Mesenchymal stem cell (in vitro differentiated cells and primary cell): ENCODE data around the gene PLEKHG7.

Source experiments
- DNase-seq: peaks from one replicate; pipeline ENCODE4 v3.0.0-alpha.2; 2013
- H2AFZ ChIP-seq: one replicate; pipeline ENCODE4 v1.6.1; 2013; ENCODE audit warnings: low read depth, mild to moderate bottlenecking, control low read depth, inconsistent platforms, low read length, moderate library complexity
- H2AK5ac ChIP-seq: 2 replicates; pipeline ENCODE4 v1.6.1; 2013; ENCODE audit warnings: low read length, moderate library complexity, mild to moderate bottlenecking, inconsistent platforms; ENCODE audit not compliant: severe bottlenecking
- H2BK120ac ChIP-seq: one replicate; pipeline ENCODE4 v1.6.1; 2013; ENCODE audit warnings: low read depth, mild to moderate bottlenecking, inconsistent platforms, low read length, moderate library complexity
- H2BK12ac ChIP-seq, 2 experiments: one replicate each; pipeline ENCODE4 v1.6.1; 2013; ENCODE audit warnings: inconsistent platforms in 2 of 2, low read length in 2 of 2, mild to moderate bottlenecking in 2 of 2, moderate library complexity in 2 of 2, control low read depth in 1 of 2
- H2BK15ac ChIP-seq: one replicate; pipeline ENCODE4 v1.6.1; 2013; ENCODE audit warnings: mild to moderate bottlenecking, low read depth, inconsistent platforms; ENCODE audit not compliant: poor library complexity, severe bottlenecking
- H2BK5ac ChIP-seq: 2 replicates; pipeline ENCODE4 v1.6.1; 2013; ENCODE audit warnings: low read depth, mild to moderate bottlenecking, low read length, control low read depth, inconsistent platforms; ENCODE audit not compliant: poor library complexity, severe bottlenecking
- H3K14ac ChIP-seq, 2 experiments: one replicate each; pipeline ENCODE4 v1.6.1; 2013; ENCODE audit warnings: inconsistent platforms in 2 of 2, low read length in 2 of 2, control low read depth in 1 of 2, mild to moderate bottlenecking in 1 of 2, moderate library complexity in 1 of 2
- H3K18ac ChIP-seq, 2 experiments: one replicate each; pipeline ENCODE4 v1.6.1; 2013; ENCODE audit warnings: inconsistent platforms in 2 of 2, low read length in 2 of 2, control low read depth in 1 of 2, low read depth in 1 of 2, mild to moderate bottlenecking in 1 of 2
- H3K23ac ChIP-seq, 2 experiments: one replicate each; pipeline ENCODE4 v1.6.1; 2013; ENCODE audit warnings: inconsistent platforms in 2 of 2, low read length in 2 of 2, mild to moderate bottlenecking in 2 of 2, moderate library complexity in 2 of 2, control low read depth in 1 of 2
- H3K27ac ChIP-seq: 2 replicates; pipeline ENCODE4 v1.5.1; 2013; ENCODE audit warnings: mild to moderate bottlenecking, moderate library complexity, low read length, control low read depth, inconsistent platforms; ENCODE audit not compliant: poor library complexity, severe bottlenecking
- H3K27me3 ChIP-seq, 2 experiments: 2 replicates each; pipeline versions ENCODE4 v1.6.1 to v1.7.0; 2013; ENCODE audit warnings: low read length in 2 of 2, mild to moderate bottlenecking in 2 of 2, moderate library complexity in 2 of 2, control low read depth in 1 of 2, inconsistent platforms in 1 of 2; ENCODE audit not compliant: control insufficient read depth in 1 of 2, insufficient read depth in 1 of 2
- H3K36me3 ChIP-seq, 2 experiments: 2 replicates each; pipeline versions ENCODE4 v1.6.1 to v1.7.0; 2013; ENCODE audit warnings: low read length in 2 of 2, control low read depth in 1 of 2, inconsistent platforms in 1 of 2, low read depth in 1 of 2, mild to moderate bottlenecking in 1 of 2; ENCODE audit not compliant: insufficient read depth in 2 of 2, control insufficient read depth in 1 of 2
- H3K4ac ChIP-seq, 2 experiments: one replicate each; pipeline ENCODE4 v1.6.1; 2013; ENCODE audit warnings: inconsistent platforms in 2 of 2, low read length in 2 of 2, mild to moderate bottlenecking in 2 of 2, moderate library complexity in 2 of 2, control low read depth in 1 of 2, low read depth in 1 of 2
- H3K4me1 ChIP-seq: 2 replicates; pipeline ENCODE4 v1.6.1; 2013; ENCODE audit warnings: low read depth, low read length, control low read depth; ENCODE audit not compliant: control insufficient read depth, insufficient read depth
- H3K4me2 ChIP-seq: 2 replicates; pipeline ENCODE4 v1.6.1; 2013; ENCODE audit warnings: low read length, mild to moderate bottlenecking, inconsistent platforms; ENCODE audit not compliant: poor library complexity, severe bottlenecking
- H3K4me3 ChIP-seq, 2 experiments: 2 replicates each; pipeline versions ENCODE4 v1.5.1 to v1.7.0; 2013; ENCODE audit warnings: low read length in 2 of 2, mild to moderate bottlenecking in 2 of 2, control low read depth in 1 of 2, low read depth in 1 of 2; ENCODE audit not compliant: insufficient read depth in 1 of 2
- H3K79me1 ChIP-seq: replicated peaks from 2 replicates; pipeline ENCODE4 v1.6.1; 2013; ENCODE audit warnings: mild to moderate bottlenecking, control low read depth, low read length, inconsistent platforms; ENCODE audit not compliant: poor library complexity, severe bottlenecking
- H3K9ac ChIP-seq: 2 replicates; pipeline ENCODE4 v1.7.0; 2013; ENCODE audit warnings: mild to moderate bottlenecking, low read length, moderate library complexity
- H3K9me3 ChIP-seq: 2 replicates; pipeline ENCODE4 v1.7.0; 2013; ENCODE audit warnings: mild to moderate bottlenecking, low read length; ENCODE audit not compliant: control insufficient read depth
- H4K8ac ChIP-seq: one replicate; pipeline ENCODE4 v1.6.1; 2013; ENCODE audit warnings: inconsistent platforms, mild to moderate bottlenecking, low read length, moderate library complexity
- H4K91ac ChIP-seq: one replicate; pipeline ENCODE4 v1.6.1; 2013; ENCODE audit warnings: mild to moderate bottlenecking, low read length, inconsistent platforms
- WGBS: methylation state at CpG from one replicate; pipeline ENCODE4 v1.1.7; 2013; ENCODE audit warnings: mixed read lengths; 5-methylcytosine and 5-hydroxymethylcytosine counted together

PLEKHG7 gene

DNA sequence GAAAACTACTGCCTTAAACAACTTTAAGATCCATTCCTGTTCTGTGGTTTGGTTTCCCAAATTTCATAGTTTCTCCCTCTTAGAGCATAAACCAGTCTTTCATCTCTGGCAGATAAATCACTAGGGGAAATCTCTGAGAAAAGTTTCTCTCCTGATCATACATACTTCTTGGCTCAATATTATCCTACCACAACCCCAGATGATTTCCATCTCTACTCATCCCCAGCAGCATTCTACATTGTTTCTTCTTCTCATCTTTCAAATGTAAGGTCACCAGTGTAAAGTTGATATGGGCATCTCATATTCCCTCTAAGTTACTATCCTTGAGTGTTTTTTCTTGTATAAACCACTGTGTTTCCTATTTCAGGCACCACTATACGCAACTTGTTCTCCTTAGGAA is 45.9 kb upstream of the PLEKHG7 start:
- no peaks in the 10 kb centered on the region for H3K36me3 ChIP-seq
- no peaks in the 10 kb centered on the region for H3K9me3 ChIP-seq
- no peak overlapping the region for H2BK12ac ChIP-seq
- H3K4me1 ChIP-seq, result no peaks in the 10 kb centered on the region
- no peak overlapping the region for H3K27ac ChIP-seq
- no peak overlapping the region for H3K4me2 ChIP-seq
- H2AK5ac ChIP-seq, result no peak overlapping the region
- no peak overlapping the region for H2BK120ac ChIP-seq
- H3K14ac ChIP-seq, result no peak overlapping the region
- no peak overlapping the region for H3K18ac ChIP-seq
- H2BK5ac ChIP-seq, result no peak overlapping the region
- no peak for DNase-seq
- H2AFZ ChIP-seq, result no peak overlapping the region
- no peak overlapping the region for H4K8ac ChIP-seq
- no peak overlapping the region for H3K23ac ChIP-seq
- H3K27me3 ChIP-seq, result no peaks in the 10 kb centered on the region
- H4K91ac ChIP-seq, result no peak overlapping the region
- no peak overlapping the region for H2BK15ac ChIP-seq
- H3K4ac ChIP-seq, result no peak overlapping the region
- no peak overlapping the region for H3K4me3 ChIP-seq
- no peak overlapping the region for H3K9ac ChIP-seq
- H3K79me1 ChIP-seq, result no peaks in the 10 kb centered on the region
- no CpG with 5 or more reads among the region's 1 CpG for WGBS

DNA sequence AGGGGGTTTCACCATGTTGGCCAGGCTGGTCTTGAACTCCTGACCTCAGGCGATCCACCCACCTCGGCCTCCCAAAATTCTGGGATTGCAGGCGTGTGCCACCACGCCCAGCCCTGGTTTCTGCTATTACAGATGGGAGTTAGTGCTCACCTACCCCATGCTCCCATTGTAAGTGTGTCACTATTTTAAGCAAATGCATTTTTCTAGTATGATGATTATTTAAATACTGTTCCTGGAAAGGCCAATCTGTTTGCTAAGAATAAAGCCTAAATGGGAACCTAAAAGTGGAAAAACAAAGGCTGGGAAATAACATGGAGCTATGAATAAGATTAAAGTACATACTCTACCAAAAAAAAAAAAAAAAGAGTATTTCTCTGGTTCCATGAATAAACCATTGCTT is 45.0 kb upstream of the PLEKHG7 start:
- H3K4me3 ChIP-seq, result no peak overlapping the region

DNA sequence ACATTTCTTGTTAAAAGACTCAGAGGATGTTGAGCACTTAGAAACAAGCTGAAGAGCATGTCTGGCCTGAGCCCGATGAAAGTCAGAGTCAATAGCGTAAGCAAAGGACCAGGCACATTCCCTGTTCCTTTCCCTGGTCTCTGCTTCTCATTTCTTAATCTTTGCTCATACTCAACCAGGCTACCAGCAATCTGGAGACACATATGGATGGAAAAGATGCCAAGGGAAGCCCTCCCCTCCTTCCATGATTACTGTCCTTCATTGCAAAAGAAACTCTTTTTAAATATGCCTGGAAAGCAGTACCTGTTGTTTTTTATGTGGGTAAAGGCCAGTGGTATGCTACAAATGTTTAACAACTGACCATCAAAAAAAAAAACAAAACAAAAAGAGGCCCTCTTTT is 44.2 kb upstream of the PLEKHG7 start:
- Histone ChIP-seq H3K23ac (no peak overlapping the region), H2BK12ac (no peak overlapping the region), H3K27ac (no peak overlapping the region), H3K4me2 (no peak overlapping the region), H2AK5ac (no peak overlapping the region), H3K14ac (no peak overlapping the region), H2BK15ac (no peak overlapping the region), H3K9ac (no peak overlapping the region), H2BK5ac (no peak overlapping the region), H3K9me3 (no peaks in the 10 kb centered on the region), H3K4me1 (no peaks in the 10 kb centered on the region), H3K18ac (no peak overlapping the region), H3K27me3 (no peaks in the 10 kb centered on the region), H4K8ac (no peak overlapping the region), H3K4ac (no peak overlapping the region), H4K91ac (no peak overlapping the region), H2BK120ac (no peak overlapping the region), H3K4me3 (no peak overlapping the region), H2AFZ (no peak overlapping the region), H3K79me1 (no peaks in the 10 kb centered on the region), H3K36me3 (no peaks in the 10 kb centered on the region)
- 96% methylated on average over 2 of the region's 2 CpGs for WGBS
- DNase-seq, result no peak

More for the DNA sequence above, 45.0 kb upstream of the PLEKHG7 start:
- Histone ChIP-seq H3K4me2 (no peak overlapping the region), H2AK5ac (no peak overlapping the region), H3K23ac (no peak overlapping the region), H2BK12ac (no peak overlapping the region), H2BK5ac (no peak overlapping the region), H3K4me1 (no peaks in the 10 kb centered on the region), H3K14ac (no peak overlapping the region), H3K27ac (no peak overlapping the region), H4K8ac (no peak overlapping the region), H2BK120ac (no peak overlapping the region), H3K9me3 (no peaks in the 10 kb centered on the region), H3K18ac (no peak overlapping the region), H3K27me3 (no peaks in the 10 kb centered on the region), H3K4ac (no peak overlapping the region), H2BK15ac (no peak overlapping the region), H4K91ac (no peak overlapping the region), H2AFZ (no peak overlapping the region), H3K36me3 (no peaks in the 10 kb centered on the region), H3K9ac (no peak overlapping the region), H3K79me1 (no peaks in the 10 kb centered on the region)
- DNase-seq, result no peak
- WGBS, result 100% methylated on average over 2 of the region's 4 CpGs

DNA sequence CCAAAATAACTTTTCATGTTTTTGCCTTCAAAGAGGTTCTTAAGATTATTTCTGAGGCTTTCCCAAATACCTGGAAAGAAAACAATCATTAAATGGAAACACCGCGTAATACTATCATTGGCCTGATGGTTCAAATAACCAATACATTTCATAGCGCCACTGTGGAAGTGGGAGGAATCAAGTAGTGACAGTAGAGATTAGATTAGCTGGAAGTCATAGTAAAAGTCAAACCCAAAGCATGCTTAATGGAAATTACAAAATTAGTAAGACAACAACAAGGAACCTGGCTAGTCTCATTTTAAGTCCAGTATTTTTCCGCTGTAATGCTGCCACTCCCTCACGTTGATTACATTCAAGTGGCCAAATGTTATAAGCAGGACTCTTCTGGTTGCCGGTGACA is 41.5 kb upstream of the PLEKHG7 start:
- WGBS, result 99% methylated on average over 3 of the region's 6 CpGs
- H3K23ac ChIP-seq, result no peak overlapping the region
- H2BK120ac ChIP-seq, result no peak overlapping the region
- H2BK15ac ChIP-seq, result no peak overlapping the region
- no peak overlapping the region for H3K4ac ChIP-seq
- no peak overlapping the region for H2BK5ac ChIP-seq
- H3K79me1 ChIP-seq, result no peaks in the 10 kb centered on the region
- no peak overlapping the region for H3K27ac ChIP-seq
- no peak overlapping the region for H2BK12ac ChIP-seq
- no peak overlapping the region for H3K9ac ChIP-seq
- no peaks in the 10 kb centered on the region for H3K27me3 ChIP-seq
- no peaks in the 10 kb centered on the region for H3K36me3 ChIP-seq
- no peak overlapping the region for H2AK5ac ChIP-seq
- H3K4me1 ChIP-seq, result no peaks in the 10 kb centered on the region
- H3K9me3 ChIP-seq, result no peaks in the 10 kb centered on the region
- no peak overlapping the region for H3K18ac ChIP-seq
- H4K91ac ChIP-seq, result no peak overlapping the region
- no peak overlapping the region for H3K4me3 ChIP-seq
- H4K8ac ChIP-seq, result no peak overlapping the region
- DNase-seq, result no peak
- H3K4me2 ChIP-seq, result no peak overlapping the region
- H2AFZ ChIP-seq, result no peak overlapping the region
- H3K14ac ChIP-seq, result no peak overlapping the region
